ENCODE measurements around the gene DCAF5.
"Not testable (repeated sequence)": the region's sequence is repeated elsewhere in the genome, so short reads cannot be mapped to it uniquely, and the experiment has no call there.

The DCAF5 gene

DNA sequence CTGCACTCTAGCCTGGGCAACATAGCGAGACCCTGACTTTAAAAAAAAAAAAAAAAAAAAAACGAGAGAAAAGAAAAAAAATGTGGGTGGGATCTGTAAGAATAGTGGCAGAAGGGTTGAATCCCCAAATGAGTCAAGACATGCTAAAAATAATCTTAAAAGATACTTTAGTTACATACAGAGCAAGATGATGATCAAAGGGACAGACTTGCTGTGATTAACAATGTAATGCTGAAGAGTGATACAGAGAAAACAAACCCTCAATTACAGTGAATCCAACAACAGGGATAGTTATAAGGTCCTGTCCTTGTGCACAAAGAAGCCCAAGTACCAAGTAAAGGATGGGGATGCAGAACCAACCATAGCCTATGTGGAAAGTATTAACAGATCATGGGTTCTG, 80.3 kb downstream of the DCAF5 start:
- DNase-seq (ENCODE audit: low read depth in 2 of 2, low spot score in 1 of 2) = no peak

DNA sequence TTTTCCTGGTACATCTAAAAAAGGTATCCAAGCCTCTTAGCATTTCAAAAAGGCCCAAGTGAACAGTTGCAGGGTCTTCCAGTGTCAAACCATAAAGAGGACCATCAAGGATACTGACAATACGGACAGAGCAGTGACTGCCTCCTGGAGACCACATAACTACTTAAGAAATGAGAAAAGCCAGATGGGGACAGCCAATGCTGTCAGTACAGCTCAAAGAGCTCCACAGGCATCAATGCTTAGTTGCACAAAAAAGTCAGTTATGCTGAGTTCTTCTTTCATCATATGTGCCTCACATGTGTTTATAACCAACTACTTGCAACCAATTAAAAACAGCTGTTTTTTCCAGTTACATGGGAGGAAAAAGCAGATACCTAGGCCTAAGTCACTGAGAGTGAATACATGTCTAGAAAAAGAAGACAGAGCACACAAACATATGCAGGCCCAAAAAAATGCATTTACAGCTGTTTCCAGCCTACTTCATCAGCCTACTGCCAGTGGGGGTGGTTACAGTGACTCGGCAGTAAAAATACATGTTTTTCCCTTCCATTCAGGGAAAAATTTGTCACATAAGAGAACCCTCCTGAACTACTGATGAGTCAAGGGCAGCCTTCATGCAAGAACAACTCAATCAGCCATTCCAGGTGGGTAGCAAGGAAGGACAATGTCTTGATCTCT, 84.0 kb downstream of the DCAF5 start:
- DNase-seq (ENCODE audit: low read depth in 2 of 2, low spot score in 1 of 2) = no peak

DNA sequence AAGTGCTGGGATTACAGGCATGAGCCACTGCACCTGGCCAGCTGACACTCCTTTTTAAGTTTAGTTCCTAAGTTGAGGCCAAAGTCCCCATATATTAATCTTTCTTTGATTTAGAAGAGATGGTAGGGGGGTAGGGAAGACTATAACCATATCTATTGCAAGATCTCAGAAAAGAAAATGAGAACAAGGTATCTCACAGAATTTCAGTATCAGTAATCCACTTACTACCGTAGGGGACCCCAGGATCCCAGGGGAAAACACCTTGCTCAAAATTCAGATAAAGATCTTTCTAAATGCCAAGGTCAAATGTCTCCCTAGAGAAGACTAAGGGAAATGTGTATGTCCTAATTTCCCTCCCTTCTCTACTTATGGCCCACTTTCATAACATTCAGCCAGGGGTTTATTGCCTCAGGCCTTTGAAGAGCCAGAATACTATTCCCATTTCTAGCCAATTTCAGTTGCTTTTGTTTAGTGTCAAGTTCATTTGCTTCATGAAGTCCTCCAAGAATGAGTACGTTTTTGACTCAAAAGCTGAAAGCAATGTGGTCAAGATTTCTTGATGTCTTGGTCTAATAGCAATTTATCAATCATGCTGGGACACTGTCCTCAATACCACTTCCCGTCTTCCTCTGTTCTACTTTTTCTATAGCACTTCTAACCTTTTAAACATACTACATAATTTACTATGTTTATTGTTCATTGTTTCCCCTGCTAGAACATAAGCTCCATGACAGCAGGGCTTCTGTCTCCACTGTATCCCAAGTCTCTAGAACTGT, 86.3 kb downstream of the DCAF5 start:
- DNase-seq (ENCODE audit: low read depth in 2 of 2, low spot score in 1 of 2) = no peak

DNA sequence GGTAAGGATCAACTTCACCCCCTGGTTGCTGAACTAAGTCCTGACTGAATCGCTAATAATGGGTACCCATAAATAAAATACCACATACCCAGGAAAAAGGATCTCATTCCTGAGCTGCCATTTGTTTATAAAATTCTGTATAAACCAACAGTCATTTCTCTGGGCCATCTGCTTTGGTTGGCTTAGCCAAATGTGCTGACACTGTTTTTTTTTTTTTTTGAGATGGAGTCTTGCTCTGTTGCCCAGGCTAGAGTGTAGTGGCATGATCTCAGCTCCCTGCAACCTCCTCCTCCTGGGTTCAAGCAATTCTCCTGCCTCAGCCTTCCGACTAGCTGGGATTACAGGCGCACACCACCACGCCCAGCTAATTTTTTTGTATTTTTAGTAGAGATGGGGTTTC, 87.0 kb downstream of the DCAF5 start:
- DNase-seq (ENCODE audit: low read depth in 2 of 2, low spot score in 1 of 2) = not testable (repeated sequence)

DNA sequence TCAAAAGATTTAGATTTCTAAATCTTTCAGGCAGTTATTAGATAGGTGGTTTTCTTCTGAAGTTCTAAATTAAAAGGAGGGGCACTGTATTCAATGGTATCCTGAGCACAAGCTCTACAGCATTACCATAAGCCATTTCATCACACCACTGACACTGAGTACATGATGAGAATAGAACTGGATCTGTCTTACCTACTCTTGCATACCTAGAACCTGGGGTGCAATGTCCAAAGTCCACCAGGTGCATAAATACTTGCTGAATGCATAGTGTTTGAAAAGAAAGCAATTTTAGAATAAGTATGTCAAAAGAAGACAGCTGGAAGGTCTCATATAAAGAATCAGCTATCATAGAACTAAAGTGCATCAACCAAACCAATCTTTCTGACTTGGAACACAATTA, 88.3 kb downstream of the DCAF5 start:
- DNase-seq (ENCODE audit: low read depth in 2 of 2, low spot score in 1 of 2) = no peak

DNA sequence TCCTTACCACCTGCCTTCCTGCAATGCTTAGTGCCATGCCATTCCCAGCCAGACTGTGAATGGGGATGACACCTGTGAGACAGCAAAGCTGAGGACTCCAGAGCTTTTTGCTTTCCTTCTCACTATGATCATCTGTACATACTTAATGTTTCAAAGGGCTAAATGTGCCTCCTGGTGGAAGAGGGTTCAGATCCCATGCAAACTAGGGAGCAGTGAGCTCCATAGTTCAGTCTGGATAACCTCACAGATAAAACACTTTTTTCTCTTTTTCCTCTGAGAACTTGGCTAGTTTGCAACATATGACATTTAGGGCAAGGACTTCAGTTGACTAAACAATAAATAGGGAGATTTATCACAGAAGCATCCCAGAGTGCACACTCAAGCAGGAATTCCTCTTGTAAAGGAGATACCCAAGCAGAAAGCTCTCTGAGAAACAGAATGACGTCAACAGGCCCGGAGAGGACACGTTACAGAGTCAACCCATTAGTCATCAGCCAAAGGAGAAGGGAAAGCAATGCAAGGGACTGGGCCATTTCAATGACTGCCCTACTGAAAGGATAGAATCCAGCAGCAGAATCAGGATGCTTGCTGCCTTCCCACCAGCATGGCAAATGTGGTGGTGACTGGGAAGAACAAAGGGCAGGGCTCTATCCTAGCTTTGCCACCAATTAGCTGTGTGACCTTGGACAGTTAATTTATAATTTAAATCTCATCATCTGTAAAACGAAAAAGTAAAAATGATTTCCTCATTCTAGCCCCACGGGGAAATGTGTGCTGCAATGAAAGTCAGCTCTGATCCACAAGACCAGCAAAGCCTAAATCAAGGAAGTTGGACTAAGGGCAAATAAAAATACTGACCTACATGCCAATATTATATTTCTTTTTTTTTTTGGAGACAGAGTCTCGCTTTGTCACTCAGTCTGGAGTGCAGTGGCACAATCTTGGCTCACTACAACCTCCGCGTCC, 93.0 kb downstream of the DCAF5 start:
- DNase-seq (ENCODE audit: low read depth in 2 of 2, low spot score in 1 of 2) = no peak

DNA sequence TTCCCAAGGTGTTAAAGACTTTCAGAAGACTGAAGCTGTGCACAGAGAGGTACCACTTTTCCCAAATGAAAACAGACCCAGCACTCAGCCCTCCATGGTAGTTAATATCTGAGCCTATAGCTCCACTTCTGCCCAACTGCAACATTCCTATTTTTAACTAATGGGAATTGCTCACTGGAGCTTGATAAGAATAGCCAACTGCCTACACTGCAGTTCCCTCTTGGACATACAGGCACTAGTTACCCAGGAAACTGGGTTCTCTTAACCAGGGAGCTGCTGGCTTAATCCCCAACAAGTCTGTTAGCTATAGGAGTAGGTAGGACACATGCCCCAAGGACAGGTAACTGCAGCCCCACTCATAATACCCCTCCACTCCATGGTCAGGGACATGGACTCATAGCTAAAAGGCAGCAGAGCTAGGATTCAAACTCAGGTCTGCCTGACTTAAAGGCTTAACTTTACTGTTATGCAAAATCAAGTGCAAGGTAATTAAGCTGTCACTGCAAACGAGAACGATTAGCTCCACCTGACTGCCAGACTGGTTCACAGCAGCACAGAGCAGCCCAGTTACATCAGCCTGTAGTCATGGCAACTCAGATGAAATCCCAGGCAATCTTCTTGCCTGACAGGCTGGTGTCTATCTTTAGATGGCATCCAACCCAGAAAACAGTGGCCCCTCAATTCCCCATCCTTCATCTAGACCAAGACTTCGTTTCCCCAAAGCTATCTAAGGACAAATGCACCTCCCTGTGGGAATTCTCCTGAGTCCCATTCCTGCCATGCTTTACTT, 96.7 kb downstream of the DCAF5 start:
- no peak for DNase-seq (ENCODE audit: low read depth in 2 of 2, low spot score in 1 of 2)

DNA sequence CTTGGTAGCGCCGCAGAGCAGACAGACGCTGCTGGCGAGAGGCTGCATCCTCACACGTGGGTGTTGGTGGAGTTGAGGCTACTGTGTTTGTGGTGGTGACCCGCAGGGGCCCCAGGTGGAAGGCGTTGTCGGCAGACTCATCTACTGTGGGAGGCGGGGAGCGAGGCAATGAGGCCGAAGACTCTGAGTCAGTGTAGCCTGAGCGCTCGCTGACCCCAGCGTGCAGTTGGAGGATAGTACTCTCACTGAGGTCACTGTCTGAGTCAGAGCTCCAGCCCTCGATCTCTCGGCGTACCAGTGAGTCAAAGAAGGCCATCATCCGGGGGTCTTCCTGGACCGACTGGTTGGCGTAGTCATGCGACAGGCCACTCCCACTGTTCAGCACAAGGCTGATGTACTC, 97.8 kb downstream of the DCAF5 start:
- DNase-seq (ENCODE audit: low read depth in 2 of 2, low spot score in 1 of 2) = no peak

DNA sequence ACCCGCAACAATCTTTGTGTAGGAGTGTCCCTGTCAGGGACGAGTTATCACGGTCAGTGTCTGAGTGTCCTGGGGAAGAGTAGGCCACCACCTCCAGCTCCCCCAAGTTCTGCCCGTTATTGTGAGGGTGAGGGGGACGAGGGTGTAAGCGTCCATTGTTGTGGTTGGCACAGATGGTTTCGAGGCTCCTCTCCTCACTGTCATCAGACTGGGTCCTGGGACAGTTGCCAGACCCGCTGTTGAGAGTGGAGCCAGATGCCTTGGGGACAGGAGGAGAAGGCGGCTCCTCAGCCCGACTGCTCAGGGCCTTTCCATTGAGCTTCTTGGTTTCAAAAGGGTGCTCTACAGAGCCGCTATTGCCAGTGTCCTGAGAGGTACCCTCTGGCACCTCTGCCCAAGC, 98.9 kb downstream of the DCAF5 start:
- no peak for DNase-seq (ENCODE audit: low read depth in 2 of 2, low spot score in 1 of 2)

DNA sequence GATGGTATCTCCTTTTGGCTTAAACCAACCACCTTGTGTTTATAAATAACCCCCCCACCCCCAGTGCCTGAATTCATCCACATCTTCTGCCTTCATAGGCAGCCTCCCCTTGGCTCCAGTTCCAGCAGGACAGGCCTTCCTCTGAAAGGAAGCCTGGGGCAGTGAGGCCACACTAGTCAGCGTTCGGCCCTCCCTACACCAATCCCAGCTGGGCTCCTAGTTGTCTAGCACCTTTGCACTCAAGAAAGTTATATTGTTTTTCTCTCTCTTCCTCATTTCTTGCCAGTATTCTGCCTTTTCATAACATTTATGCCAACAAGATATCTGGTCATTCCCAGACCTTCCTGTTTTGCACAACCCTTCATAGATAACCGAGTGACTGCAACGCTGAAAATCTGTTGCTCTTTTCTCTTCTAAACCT, 100.7 kb downstream of the DCAF5 start:
- DNase-seq (ENCODE audit: low read depth in 2 of 2, low spot score in 1 of 2) = no peak

DNA sequence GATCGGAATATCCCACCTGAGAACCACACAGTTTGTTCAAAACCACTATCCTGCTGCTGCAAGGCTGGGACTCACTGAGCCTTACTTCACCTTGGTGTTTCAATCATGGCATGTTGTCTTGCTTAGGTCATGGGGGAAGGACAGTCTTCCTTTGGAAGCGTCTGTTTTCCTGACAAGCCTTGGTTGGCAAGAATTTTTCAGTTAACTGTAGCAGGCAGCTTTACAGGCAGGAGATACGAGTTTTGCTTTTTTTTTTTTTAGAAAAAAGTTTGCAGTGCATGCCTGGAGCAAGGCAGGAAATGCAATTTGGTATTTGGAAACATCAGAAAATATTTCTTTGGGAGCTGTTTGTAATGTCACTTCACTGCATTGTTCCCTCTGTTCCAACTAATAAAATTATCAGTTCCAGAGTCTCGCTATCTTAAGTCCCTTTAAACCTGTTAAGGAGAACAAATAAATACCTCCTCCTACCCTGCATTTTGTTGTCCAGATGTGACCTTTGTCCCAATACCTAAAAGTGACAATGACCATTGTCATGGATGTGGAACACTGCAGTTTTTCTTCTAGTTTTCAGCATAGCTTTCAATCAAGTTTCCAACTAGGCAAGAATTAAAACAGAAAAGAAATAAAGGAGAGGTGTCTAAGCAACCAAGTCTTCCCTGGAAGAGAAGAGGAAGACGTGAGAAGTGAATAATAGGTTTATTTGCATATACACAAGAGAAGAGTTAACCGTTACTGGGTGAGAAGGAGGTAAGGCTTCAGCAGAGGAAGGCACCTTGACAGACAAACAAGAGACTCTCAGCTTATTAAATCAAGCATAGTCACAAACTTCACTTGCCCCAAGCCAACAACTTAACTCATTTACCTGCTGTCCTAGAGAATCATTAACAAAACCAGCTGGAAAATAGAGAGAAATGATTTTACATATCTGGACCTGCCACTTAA, 102.4 kb downstream of the DCAF5 start:
- DNase-seq (ENCODE audit: low read depth in 2 of 2, low spot score in 1 of 2) = no peak

DNA sequence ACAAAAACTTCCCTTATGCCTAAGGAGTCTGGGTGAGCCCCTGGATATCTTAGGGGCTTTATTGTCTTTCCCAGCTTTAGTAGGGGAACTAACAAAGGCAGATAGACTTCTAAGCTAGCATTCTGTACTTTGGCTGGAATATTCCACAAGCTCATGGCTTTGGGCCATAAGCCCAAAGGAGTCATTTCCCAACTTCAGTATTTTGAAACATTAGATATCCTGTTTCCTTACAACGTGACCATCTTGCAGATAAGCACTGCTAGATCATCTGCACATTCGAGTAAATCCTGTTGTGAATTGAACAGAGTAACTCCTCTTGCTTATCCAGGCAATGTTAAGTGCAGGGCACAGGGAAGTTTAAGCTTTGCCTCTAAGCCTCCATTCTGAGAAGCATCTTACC, 103.2 kb downstream of the DCAF5 start:
- DNase-seq (ENCODE audit: low read depth in 2 of 2, low spot score in 1 of 2) = no peak

DNA sequence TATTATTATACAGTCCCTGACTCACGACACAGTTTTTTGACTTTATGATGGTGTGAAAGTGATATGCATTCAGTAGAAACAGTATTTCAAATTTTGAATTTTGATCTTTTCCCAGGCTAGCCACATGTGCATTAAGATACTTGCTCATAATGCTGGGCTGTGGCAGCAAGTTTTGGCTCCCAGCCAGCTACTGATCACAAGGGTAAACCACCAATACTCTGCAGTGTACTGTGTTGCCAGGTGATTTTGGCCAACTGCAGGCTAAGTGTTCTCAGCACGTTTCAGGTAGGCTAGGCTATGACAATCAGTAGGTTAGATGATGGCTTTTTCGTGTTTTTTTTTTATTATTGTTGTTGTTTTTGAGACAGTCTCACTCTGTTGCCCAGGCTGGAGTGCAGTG, 104.5 kb downstream of the DCAF5 start:
- DNase-seq (ENCODE audit: low read depth in 2 of 2, low spot score in 1 of 2) = peak in 1 of 2 donors; percentile 7

DNA sequence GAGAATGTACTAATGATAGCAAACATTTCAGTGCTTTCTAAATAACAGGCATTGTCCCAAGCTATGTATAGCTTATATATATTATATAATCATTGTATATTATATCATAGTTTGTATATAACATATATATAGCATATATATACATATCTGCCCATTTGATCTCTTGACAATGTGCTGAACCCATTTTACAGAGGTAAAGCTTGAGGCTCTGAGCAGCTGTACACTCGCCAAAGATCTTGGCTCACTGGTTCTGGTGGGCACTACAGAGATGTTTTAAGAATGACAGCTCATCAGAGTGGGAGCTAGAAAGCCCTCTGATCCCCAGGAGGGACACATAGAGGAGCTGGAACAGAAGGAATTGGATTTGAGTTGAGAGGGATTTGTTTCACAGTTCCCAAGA, 105.7 kb downstream of the DCAF5 start:
- DNase-seq (ENCODE audit: low read depth in 2 of 2, low spot score in 1 of 2) = no peak

DNA sequence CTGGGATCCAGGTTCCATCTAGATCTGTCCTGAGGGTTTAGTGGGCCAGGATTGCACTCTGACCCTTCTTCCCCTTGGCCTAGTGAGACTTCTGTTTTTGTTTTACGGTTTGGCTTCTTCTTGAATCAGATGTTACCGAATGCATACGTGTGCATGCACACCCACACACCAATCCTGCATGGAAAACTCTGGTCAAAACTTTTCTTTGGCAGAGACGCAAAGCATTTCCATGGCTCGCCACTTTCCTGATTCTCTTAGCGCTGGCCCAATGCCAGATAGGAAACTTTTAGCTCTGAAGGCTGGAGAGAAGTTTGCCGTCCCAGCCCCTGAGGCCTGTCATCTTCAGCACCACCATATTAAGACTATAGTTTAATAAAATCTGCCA, 106.5 kb downstream of the DCAF5 start:
- DNase-seq (ENCODE audit: low read depth in 2 of 2, low spot score in 1 of 2) = no peak

DNA sequence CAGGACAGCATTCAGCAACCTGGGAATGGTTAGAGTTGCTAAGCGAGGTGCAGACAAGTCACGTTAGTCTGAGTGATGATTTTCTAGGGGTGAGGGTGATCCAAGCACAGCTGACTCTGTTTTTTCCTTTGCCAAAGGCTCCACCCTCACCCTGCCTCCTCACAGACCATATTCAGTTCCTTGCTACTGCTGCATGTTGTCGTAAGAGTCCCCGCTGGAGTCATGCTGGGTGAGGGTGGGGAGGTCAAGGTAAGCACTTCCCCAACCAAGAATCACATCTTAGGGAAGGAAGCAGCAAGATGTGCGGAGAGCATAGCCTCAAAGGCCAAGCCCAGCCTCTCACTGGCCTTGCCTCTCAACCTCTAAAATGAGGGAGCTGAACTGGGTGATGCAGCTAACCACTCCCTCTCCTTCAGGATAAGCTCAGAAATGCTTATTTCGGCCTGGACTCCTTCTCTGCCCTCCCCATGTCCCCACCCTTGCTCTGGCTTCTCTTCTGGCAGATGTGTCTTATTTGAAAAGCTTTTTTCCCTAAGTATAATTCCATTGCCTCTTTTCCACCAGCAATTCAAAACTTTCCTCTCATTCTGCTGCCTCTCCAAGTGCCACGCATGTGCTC, 107.0 kb downstream of the DCAF5 start:
- DNase-seq (ENCODE audit: low read depth in 2 of 2, low spot score in 1 of 2) = no peak

DNA sequence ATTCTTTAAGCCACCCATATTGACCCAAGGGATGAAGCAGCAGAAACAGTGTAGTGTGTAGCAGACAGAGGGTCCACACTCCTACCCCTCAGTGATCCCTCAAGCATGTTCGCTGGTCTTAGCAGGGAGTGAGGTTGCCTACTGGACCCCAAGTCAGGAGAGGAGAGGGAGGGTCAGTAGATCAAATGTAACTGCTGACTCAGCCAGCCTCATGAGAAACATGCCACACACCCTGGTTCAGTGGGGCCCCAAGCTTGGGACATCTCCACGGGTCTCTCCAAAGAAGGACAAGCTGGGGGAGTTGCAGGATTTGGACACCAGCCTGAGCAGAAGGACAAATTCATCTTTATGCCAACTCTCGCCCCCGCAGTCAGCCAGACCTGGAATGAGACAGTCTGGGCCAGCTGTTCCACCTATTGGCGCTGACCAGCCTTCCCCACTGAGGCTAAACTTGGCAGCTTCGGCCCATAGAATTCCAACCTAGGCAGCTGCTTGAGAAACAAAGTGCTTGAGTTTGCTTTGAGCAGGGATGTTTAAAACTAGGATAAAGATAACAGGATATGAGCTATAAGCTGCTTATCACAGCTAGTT, 107.9 kb downstream of the DCAF5 start:
- DNase-seq (ENCODE audit: low read depth in 2 of 2, low spot score in 1 of 2) = no peak

DNA sequence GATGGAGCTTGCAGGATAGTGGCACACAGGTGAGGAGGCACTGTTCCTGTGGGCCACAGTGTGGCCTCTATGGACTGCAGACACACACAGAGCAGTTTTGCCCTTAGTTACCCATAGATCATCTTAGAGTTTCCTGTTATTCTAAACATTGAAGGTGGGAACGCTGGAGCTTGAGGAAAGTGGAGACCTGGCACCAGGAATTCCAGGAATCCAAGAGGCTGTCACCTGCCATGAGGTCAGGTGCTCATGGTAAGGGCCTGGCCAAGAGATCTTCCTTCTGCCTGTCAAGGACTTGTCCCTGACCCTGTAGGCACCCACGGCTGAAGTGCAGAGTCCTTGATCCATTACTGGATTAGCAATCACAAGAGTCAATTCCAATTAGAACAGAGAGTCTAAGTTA, 108.6 kb downstream of the DCAF5 start:
- no peak for DNase-seq (ENCODE audit: low read depth in 2 of 2, low spot score in 1 of 2)

Data from stimulated activated CD8-positive, alpha-beta memory T cell treated with anti-CD3 and anti-CD28 coated beads, Interleukin-4, amount 100 ng/mL, for 1 hour (primary cell).